ENCODE results near the gene MADD. TPM values are rescaled to one million over a fixed set of nuclear protein-coding genes. Genes with fewer than 3 reads are reported as not detected.

MADD gene
- total RNA-seq, 1 donor from 2014 or later = 39.7 TPM

GRCh38 chr11:47248664-47249377 lies 21.1 kb upstream of the MADD start, which contains the start of gene ACP2:
Gene ACP2 (minus strand): TSS chr11:47248814. CDS start chr11:47248789, 25 bp downstream.
- ATAC-seq (ENCODE audit: poor library complexity) = peak; percentile 98
- intact Hi-C loops (cut with DNase I) = no loop called here
- peak; percentile 94 for DNase-seq

- intact Hi-C loops (cut with DNase I) = no loop called here
- DNase-seq (no peak), ATAC-seq (ENCODE audit: poor library complexity) (no peak)
These were observed 20.6 kb upstream of the MADD start for GRCh38 chr11:47249378-47249715.

GRCh38 chr11:47251751-47252150 lies 18.2 kb upstream of the MADD start:
- no peak for DNase-seq
- no peak for ATAC-seq (ENCODE audit: poor library complexity)
- intact Hi-C loops (cut with DNase I) = loop anchor here (10.0 kb wide), 1 partner anchor 103 kb away; the partner anchor contains the start of gene MYBPC3

GRCh38 chr11:47253660-47254059 lies 16.3 kb upstream of the MADD start:
- intact Hi-C loops (cut with DNase I) = loop anchor here (10.0 kb wide), 1 partner anchor 101 kb away; the partner anchor contains the start of gene MYBPC3
- ATAC-seq (ENCODE audit: poor library complexity) (no peak), DNase-seq (no peak)

GRCh38 chr11:47254386-47254785 lies 15.5 kb upstream of the MADD start:
- peak; percentile 42 for DNase-seq
- intact Hi-C loops (cut with DNase I) = loop anchor here (10.0 kb wide), 1 partner anchor 100 kb away; the partner anchor contains the start of gene MYBPC3
- no peak for ATAC-seq (ENCODE audit: poor library complexity)

GRCh38 chr11:47256374-47256773 lies 13.6 kb upstream of the MADD start:
- intact Hi-C loops (cut with DNase I) = loop anchor here (5.0 to 10.0 kb wide), 2 partner anchors 74 to 98 kb away; partner anchors contain the start of gene MYBPC3
- DNase-seq (no peak), ATAC-seq (ENCODE audit: poor library complexity) (no peak)

- DNase-seq = no peak
- ATAC-seq (ENCODE audit: poor library complexity) = no peak
- intact Hi-C loops (cut with DNase I) = loop anchor here (5.0 to 10.0 kb wide), 2 partner anchors 75 to 98 kb away; partner anchors contain the start of gene MYBPC3
These were observed 12.8 kb upstream of the MADD start for GRCh38 chr11:47257177-47257516.

GRCh38 chr11:47257517-47258316 lies 12.2 kb upstream of the MADD start, which contains the start of gene NR1H3:
Gene NR1H3 (plus strand): TSS chr11:47257996. CDS start chr11:47259217, 1,221 bp downstream.
- intact Hi-C loops (cut with DNase I) = loop anchor here (5.0 to 10.0 kb wide), 2 partner anchors 75 to 97 kb away; partner anchors contain the start of gene MYBPC3
- DNase-seq (peak; percentile 90), ATAC-seq (ENCODE audit: poor library complexity) (peak; percentile 79)

GRCh38 chr11:47258317-47258902 lies 11.5 kb upstream of the MADD start:
- intact Hi-C loops (cut with DNase I) = loop anchor here (5.0 to 10.0 kb wide), 2 partner anchors 76 to 96 kb away; partner anchors contain the start of gene MYBPC3
- DNase-seq (peak; percentile 47), ATAC-seq (ENCODE audit: poor library complexity) (no peak)

GRCh38 chr11:47259232-47259977 lies 10.5 kb upstream of the MADD start:
- intact Hi-C loops (cut with DNase I) = loop anchor here (5.0 to 10.0 kb wide), 2 partner anchors 77 to 95 kb away; partner anchors contain the start of gene MYBPC3
- DNase-seq (peak; percentile 54), ATAC-seq (ENCODE audit: poor library complexity) (peak; percentile 32)

- intact Hi-C loops (cut with DNase I) = no loop called here
- DNase-seq = no peak
- no peak for ATAC-seq (ENCODE audit: poor library complexity)
These were observed 9.6 kb upstream of the MADD start for GRCh38 chr11:47260366-47260765.

- DNase-seq (no peak), ATAC-seq (ENCODE audit: poor library complexity) (no peak)
- intact Hi-C loops (cut with DNase I) = no loop called here
These were observed 8.6 kb upstream of the MADD start for GRCh38 chr11:47261291-47261800.

GRCh38 chr11:47264119-47264518 lies 5.8 kb upstream of the MADD start:
- intact Hi-C loops (cut with DNase I) = no loop called here
- DNase-seq (no peak), ATAC-seq (ENCODE audit: poor library complexity) (no peak)

GRCh38 chr11:47264521-47264920 lies 5.4 kb upstream of the MADD start:
- intact Hi-C loops (cut with DNase I) = no loop called here
- no peak for DNase-seq
- ATAC-seq (ENCODE audit: poor library complexity) = no peak

- intact Hi-C loops (cut with DNase I) = no loop called here
- no peak for DNase-seq
- no peak for ATAC-seq (ENCODE audit: poor library complexity)
These were observed 2.1 kb upstream of the MADD start for GRCh38 chr11:47267876-47268275.

- no peak for ATAC-seq (ENCODE audit: poor library complexity)
- DNase-seq = no peak
- intact Hi-C loops (cut with DNase I) = no loop called here
These were observed 1.4 kb upstream of the MADD start for GRCh38 chr11:47268448-47269001.

GRCh38 chr11:47269002-47269828 lies 718 bp upstream of the MADD start:
- DNase-seq (peak; percentile 95), ATAC-seq (ENCODE audit: poor library complexity) (peak; percentile 92)
- intact Hi-C loops (cut with DNase I) = no loop called here
